ENCODE measurements around the gene REG4.
A peak's percentile ranks its signal among the peaks of the same experiment; 100 is the strongest.

REG4 gene

DNA sequence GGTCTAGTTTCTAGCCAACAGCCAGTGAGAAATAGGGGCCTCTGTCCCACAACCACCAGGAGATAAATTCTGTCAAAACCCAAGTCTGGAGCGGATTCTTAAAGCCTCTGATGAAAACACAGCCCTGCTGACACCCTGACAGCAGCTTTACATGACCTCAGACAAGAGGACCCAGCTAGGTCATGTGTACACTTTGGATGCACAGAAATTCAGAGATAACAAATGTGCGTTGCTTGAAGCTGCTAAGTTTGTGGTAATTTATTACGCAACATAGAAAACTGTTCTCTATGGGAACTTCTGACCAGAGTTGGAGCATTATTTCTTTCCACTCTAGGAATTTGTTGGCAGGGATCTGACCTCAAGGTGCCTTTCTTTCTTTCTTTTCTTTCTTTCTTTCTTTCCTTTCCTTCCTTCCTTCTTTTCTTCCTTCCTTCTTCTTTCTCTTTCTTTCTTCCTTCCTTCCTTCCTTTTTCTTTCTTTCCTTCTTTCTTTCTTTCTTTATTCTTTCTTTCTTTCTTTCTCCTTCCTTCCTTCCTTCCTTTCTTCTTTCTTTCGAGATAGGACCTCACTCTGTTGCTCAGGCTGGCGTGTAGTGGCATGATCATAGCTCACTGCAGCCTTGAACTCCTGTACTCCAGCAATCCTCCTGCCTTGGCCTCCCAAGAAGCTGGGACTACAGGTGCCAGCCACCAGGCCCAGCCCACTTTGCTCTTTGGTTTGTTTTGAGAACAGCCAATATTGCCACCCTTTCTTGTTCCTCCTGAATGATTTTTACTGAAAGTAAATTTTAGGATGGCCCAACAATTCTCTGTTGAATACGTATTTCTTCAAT is 27.7 kb downstream of the REG4 start:
- no peak overlapping the region for H3K4ac ChIP-seq (ENCODE audit: low read depth in 1 of 2, low read length in 2 of 2)
- H3K79me1 ChIP-seq (replicated peaks; ENCODE audit: low read length, poor library complexity, severe bottlenecking) = no peaks in the 10 kb centered on the region
- H3K36me3 ChIP-seq (ENCODE audit: control insufficient read depth in 1 of 2, insufficient read depth in 2 of 2, low read depth in 1 of 2, low read length in 2 of 2) = no peaks in the 10 kb centered on the region
- no peak overlapping the region for H3K27ac ChIP-seq (ENCODE audit: low read length, poor library complexity, severe bottlenecking)
- no peak overlapping the region for H3K14ac ChIP-seq (ENCODE audit: low read length in 2 of 2)
- DNase-seq = peak; percentile 79
- no peak overlapping the region for H2AK5ac ChIP-seq (ENCODE audit: low read length, severe bottlenecking)
- WGBS = 71% methylated on average over 5 of the region's 6 CpGs
- H3K18ac ChIP-seq (ENCODE audit: low read depth in 1 of 2, low read length in 2 of 2) = no peak overlapping the region
- H2BK12ac ChIP-seq (ENCODE audit: low read length in 2 of 2) = no peak overlapping the region
- H4K8ac ChIP-seq (ENCODE audit: low read length) = no peak overlapping the region
- no peak overlapping the region for H3K4me2 ChIP-seq (ENCODE audit: low read length, poor library complexity, severe bottlenecking)
- no peak overlapping the region for H2BK120ac ChIP-seq (ENCODE audit: low read depth, low read length)
- no peaks in the 10 kb centered on the region for H3K9me3 ChIP-seq (ENCODE audit: control insufficient read depth, low read length)
- H2BK15ac ChIP-seq (ENCODE audit: low read depth, poor library complexity, severe bottlenecking) = no peak overlapping the region
- no peak overlapping the region for H3K9ac ChIP-seq (ENCODE audit: low read length)
- H3K4me3 ChIP-seq (ENCODE audit: insufficient read depth in 1 of 2, low read depth in 1 of 2, low read length in 2 of 2) = no peak overlapping the region
- H2BK5ac ChIP-seq (ENCODE audit: low read depth, low read length, poor library complexity, severe bottlenecking) = no peak overlapping the region
- H3K23ac ChIP-seq (ENCODE audit: low read length in 2 of 2) = no peak overlapping the region
- H4K91ac ChIP-seq (ENCODE audit: low read length) = no peak overlapping the region
- no peak overlapping the region for H2AFZ ChIP-seq (ENCODE audit: low read depth, low read length)
- H3K27me3 ChIP-seq (ENCODE audit: control insufficient read depth in 1 of 2, insufficient read depth in 1 of 2, low read length in 2 of 2) = no peaks in the 10 kb centered on the region
- peaks cover 3% of the 10 kb centered on the region for H3K4me1 ChIP-seq (ENCODE audit: control insufficient read depth, insufficient read depth, low read depth, low read length)

DNA sequence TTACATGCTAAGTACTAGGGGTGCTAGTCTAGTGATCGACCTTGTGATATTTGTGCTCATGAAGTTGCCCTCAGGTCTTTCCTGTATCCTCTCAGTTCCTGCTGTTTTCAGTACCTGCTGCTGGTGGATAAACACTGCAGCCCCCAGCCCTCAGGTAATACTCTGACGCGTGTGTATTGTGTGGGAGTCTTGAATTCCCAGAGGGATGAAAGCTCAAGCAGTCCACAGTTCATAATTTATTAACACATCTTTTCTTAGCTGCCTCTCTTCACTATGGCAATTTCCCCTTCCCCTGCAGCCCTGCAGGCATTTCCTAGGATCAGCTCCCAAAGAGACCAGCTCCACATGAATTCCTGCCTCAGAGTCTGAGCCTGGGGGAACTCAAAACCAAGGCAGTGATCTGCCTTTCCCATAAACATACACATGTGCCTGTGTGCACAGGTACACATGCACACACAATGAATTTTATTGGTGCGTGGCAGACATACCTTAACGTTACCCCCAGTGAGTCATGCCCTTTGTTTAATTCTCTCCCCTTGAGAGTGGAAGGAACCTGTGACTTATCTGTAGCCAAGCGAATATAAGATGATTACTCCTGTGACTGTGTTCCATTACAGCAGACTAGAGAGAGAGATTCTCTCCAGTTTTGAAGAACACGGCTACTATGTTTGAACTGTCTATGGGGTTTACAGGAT is 28.5 kb downstream of the REG4 start:
- Histone ChIP-seq H3K18ac (ENCODE audit: low read depth in 1 of 2, low read length in 2 of 2) (peak overlapping the region in 1 of 2 experiments; percentile 48), H3K9me3 (ENCODE audit: control insufficient read depth, low read length) (no peaks in the 10 kb centered on the region), H3K14ac (ENCODE audit: low read length in 2 of 2) (peak overlapping the region in 1 of 2 experiments; percentile 53), H3K4me1 (ENCODE audit: control insufficient read depth, insufficient read depth, low read depth, low read length) (peaks cover 3% of the 10 kb centered on the region), H3K4ac (ENCODE audit: low read depth in 1 of 2, low read length in 2 of 2) (no peak overlapping the region), H2AK5ac (ENCODE audit: low read length, severe bottlenecking) (no peak overlapping the region), H2BK120ac (ENCODE audit: low read depth, low read length) (no peak overlapping the region), H2BK12ac (ENCODE audit: low read length in 2 of 2) (peak overlapping the region in 1 of 2 experiments; percentile 70), H4K8ac (ENCODE audit: low read length) (peak overlapping the region; percentile 14), H3K27ac (ENCODE audit: low read length, poor library complexity, severe bottlenecking) (no peak overlapping the region), H3K79me1 (replicated peaks; ENCODE audit: low read length, poor library complexity, severe bottlenecking) (no peaks in the 10 kb centered on the region), H2AFZ (ENCODE audit: low read depth, low read length) (no peak overlapping the region), H3K27me3 (ENCODE audit: control insufficient read depth in 1 of 2, insufficient read depth in 1 of 2, low read length in 2 of 2) (no peaks in the 10 kb centered on the region), H2BK15ac (ENCODE audit: low read depth, poor library complexity, severe bottlenecking) (no peak overlapping the region), H3K4me3 (ENCODE audit: insufficient read depth in 1 of 2, low read depth in 1 of 2, low read length in 2 of 2) (no peak overlapping the region), H4K91ac (ENCODE audit: low read length) (no peak overlapping the region), H3K9ac (ENCODE audit: low read length) (no peak overlapping the region), H3K36me3 (ENCODE audit: control insufficient read depth in 1 of 2, insufficient read depth in 2 of 2, low read depth in 1 of 2, low read length in 2 of 2) (no peaks in the 10 kb centered on the region), H3K4me2 (ENCODE audit: low read length, poor library complexity, severe bottlenecking) (no peak overlapping the region), H3K23ac (ENCODE audit: low read length in 2 of 2) (no peak overlapping the region), H2BK5ac (ENCODE audit: low read depth, low read length, poor library complexity, severe bottlenecking) (no peak overlapping the region)
- 81% methylated on average over 7 of the region's 7 CpGs for WGBS
- DNase-seq = peak; percentile 18

DNA sequence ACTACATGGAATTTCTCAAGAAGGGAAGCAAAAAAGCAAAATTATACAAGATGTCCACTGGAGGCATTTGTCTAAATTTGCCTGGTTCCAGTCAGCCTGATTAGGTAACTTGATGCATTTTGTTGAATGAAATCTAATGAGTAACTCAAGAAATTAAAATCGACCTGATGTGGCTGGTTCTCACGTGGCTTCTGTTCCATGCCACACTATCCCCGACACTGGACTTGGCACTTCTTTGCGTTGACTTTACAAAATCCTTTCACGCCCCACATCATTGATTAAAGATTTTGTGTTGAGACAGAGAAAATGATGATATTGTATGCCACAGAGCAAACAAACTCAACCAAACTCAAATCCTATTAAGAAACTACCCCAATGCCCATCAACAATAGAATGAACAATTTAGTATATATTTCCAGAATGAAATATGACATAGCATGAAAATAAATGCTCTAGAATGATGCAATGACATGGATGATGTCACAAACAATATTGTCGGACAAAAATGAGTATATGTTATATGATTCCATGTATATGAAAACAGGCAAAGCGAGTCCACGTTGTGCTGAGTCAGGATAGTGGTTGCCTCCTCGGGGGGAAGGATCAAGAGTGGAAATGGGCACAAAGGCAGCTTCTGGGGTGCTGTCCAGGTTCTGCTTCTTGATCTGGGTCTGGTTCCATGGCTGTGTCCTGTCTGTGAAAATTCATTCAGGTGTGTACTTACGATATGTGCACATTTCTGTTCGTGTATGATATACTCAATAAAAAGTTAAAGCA is 29.6 kb downstream of the REG4 start:
- no peak overlapping the region for H3K9ac ChIP-seq (ENCODE audit: low read length)
- WGBS = 92% methylated on average over 7 of the region's 11 CpGs
- no peak overlapping the region for H3K18ac ChIP-seq (ENCODE audit: low read depth in 1 of 2, low read length in 2 of 2)
- no peak overlapping the region for H3K27ac ChIP-seq (ENCODE audit: low read length, poor library complexity, severe bottlenecking)
- H3K14ac ChIP-seq (ENCODE audit: low read length in 2 of 2) = no peak overlapping the region
- H2BK12ac ChIP-seq (ENCODE audit: low read length in 2 of 2) = peak overlapping the region in 1 of 2 experiments; percentile 24
- H2BK5ac ChIP-seq (ENCODE audit: low read depth, low read length, poor library complexity, severe bottlenecking) = no peak overlapping the region
- no peak overlapping the region for H4K8ac ChIP-seq (ENCODE audit: low read length)
- no peak overlapping the region for H2AFZ ChIP-seq (ENCODE audit: low read depth, low read length)
- no peak overlapping the region for H2BK120ac ChIP-seq (ENCODE audit: low read depth, low read length)
- H2BK15ac ChIP-seq (ENCODE audit: low read depth, poor library complexity, severe bottlenecking) = no peak overlapping the region
- H3K4me1 ChIP-seq (ENCODE audit: control insufficient read depth, insufficient read depth, low read depth, low read length) = peaks cover 3% of the 10 kb centered on the region
- H3K9me3 ChIP-seq (ENCODE audit: control insufficient read depth, low read length) = no peaks in the 10 kb centered on the region
- H3K4me2 ChIP-seq (ENCODE audit: low read length, poor library complexity, severe bottlenecking) = no peak overlapping the region
- no peaks in the 10 kb centered on the region for H3K36me3 ChIP-seq (ENCODE audit: control insufficient read depth in 1 of 2, insufficient read depth in 2 of 2, low read depth in 1 of 2, low read length in 2 of 2)
- no peaks in the 10 kb centered on the region for H3K79me1 ChIP-seq (replicated peaks; ENCODE audit: low read length, poor library complexity, severe bottlenecking)
- no peak overlapping the region for H3K23ac ChIP-seq (ENCODE audit: low read length in 2 of 2)
- no peaks in the 10 kb centered on the region for H3K27me3 ChIP-seq (ENCODE audit: control insufficient read depth in 1 of 2, insufficient read depth in 1 of 2, low read length in 2 of 2)
- no peak overlapping the region for H2AK5ac ChIP-seq (ENCODE audit: low read length, severe bottlenecking)
- H4K91ac ChIP-seq (ENCODE audit: low read length) = no peak overlapping the region
- no peak overlapping the region for H3K4me3 ChIP-seq (ENCODE audit: insufficient read depth in 1 of 2, low read depth in 1 of 2, low read length in 2 of 2)
- no peak for DNase-seq
- H3K4ac ChIP-seq (ENCODE audit: low read depth in 1 of 2, low read length in 2 of 2) = no peak overlapping the region
